HG03103 (cell line): ENCODE data around the gene TLCD2.
"Not testable (repeated sequence)": the region's sequence is repeated elsewhere in the genome, so short reads cannot be mapped to it uniquely, and the experiment has no call there.

Source experiments
- ATAC-seq: cut with Tn5 transposase; IDR thresholded peaks from one replicate; pipeline ENCODE4 v1.9.1; 2021; ENCODE audit warnings: low read depth; ENCODE audit not compliant: unreplicated experiment

TLCD2 gene

DNA sequence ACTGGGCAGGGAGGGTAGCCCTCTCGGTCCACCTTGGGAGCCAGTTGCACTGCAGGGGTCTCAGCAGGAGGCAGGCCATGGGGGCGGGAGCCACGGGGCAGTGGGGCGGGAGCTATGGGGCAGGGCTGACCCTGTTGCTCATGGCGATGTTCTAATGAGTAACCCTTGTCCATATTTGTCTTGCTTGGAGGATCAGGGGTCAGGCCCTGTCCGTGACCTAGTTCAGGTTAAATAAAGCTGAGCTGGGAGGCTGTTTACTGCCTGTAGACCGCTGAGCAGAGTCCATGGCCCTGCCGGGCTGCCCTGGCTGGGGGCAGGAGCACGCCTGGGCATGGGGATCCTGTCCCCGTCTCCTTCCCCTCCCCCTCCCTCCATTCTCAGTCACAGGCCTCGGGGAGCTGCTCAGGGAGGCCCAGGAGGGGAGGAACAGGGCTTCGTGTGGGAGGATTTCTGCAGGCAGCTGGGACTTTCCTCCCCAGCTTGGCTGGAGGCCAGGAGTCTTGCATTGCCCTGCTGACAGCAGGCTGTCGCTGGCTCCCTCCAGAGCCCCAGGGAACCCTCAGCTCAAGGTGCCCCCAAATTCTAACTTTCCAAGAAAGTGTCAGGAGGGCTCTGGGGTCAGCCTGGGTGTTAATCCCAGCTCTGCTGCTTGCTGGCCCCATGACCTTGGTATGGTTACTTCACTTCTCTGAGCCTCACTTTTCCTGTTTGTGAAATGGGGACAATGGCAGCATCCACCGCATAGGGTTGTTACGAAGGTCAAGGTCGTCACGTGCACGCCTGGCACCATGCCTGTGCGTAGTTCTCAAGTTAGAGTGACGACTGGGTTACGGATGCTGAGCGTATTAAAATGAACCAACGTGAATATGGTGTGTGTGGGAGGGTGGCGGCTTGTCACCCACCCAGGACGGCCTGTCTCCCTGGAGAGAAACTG lies 26.4 kb upstream of the TLCD2 start:
- no peak for ATAC-seq

DNA sequence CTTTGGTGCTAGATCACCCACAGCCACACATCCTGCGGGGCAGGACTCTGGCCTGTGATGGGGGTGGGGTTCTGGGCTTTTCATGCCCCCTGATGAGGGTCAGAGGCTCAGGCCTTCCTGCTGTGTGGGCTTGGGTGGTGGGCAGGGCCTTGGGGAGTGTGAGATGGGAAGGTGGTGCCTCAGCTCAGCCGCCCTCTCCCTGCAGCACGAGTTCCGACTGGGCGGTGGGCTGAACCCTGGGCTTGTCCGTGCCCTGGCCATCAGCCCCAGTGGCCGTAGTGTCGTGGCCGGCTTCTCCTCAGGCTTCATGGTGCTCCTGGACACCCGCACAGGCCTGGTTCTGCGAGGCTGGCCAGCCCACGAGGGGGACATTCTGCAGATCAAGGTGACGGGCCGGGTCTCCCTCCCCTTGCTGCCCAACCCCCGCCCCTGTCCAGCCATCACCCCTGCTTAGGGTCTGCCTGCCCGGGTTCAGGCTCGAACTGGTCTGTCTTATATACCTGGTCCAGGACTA lies 25.7 kb upstream of the TLCD2 start:
- no peak for ATAC-seq

DNA sequence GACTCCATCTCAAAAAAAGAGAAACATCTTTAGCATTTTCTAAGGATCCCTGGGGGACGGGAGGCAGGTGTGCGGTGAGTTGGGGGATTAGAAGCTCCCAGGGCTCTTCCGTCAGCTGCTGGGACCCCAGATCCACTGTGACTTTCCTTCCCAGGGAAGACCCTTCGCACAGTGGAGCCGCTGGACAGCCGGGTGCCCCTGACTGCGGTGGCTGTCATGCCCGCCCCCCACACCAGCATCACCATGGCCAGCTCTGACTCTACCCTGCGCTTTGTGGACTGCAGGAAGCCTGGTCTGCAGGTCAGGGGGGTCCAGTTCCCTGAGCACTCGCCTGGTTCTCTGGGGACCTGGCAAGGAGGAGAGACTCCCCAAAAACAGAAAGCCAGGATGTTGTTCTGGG lies 25.2 kb upstream of the TLCD2 start:
- ATAC-seq, result no peak

DNA sequence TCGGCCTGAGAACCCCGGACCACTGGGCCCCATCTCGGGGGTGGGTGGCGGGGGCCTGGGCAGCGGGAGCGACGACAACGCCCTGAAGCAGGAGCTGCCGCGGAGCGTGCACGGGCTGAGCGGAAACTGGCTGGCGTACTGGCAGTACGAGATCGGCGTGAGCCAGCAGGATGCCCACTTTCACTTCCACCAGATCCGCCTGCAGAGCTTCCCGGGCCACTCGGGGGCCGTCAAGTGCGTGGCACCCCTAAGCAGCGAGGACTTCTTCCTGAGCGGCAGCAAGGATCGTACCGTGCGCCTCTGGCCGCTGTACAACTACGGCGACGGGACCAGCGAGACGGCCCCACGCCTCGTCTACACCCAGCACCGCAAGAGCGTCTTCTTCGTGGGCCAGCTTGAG lies 23.6 kb upstream of the TLCD2 start:
- ATAC-seq, result no peak

DNA sequence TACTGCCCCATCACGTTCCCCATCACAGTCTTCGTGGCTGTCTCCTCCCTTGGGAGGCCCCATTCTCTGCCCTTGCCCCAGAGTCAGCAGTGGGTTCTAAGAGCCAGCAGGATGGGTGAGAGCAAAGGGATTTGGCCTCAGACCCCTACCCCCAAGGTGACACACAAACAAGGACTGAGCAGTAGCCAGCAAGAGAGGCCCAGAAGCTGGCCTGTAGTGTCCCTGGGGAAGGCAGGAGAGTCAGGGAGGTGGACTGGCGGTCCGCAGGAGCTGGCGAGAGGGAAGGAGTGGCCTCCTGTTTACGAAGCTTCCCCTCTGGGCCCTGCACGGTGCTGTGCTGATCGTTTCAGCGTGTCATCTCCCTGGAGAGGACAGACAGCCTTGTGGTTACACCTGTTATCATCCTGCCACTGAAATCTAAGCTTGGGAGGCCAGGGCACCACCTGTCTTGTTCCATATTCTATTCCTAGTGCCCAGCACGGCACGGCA lies 22.7 kb upstream of the TLCD2 start:
- ATAC-seq, result no peak

DNA sequence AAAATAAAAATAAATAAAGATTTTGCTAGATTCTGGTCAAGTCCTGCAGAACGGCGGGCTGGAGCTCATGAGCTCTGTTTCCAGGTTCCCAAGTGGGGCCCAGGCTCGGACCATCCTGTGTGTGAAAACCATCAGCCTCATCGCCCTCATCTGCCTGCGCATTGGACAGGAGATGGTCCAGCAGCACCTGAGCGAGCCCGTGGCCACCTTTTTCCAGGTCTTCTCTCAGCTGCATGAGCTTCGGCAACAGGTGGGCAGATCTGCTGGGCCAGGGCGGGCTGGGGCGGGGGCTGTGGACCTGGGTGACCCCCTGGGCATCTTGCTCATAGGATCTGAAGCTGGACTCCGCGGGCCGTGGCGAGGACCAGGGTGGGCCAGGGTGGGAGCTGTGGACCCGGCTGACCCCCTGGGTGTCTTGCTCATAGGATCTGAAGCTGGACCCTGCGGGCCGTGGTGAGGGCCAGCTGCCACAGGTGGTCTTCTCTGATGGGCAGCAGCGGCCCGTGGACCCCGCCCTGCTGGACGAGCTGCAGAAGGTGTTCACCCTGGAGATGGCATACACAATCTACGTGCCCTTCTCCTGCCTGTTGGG lies 22.2 kb upstream of the TLCD2 start:
- ATAC-seq, result no peak

DNA sequence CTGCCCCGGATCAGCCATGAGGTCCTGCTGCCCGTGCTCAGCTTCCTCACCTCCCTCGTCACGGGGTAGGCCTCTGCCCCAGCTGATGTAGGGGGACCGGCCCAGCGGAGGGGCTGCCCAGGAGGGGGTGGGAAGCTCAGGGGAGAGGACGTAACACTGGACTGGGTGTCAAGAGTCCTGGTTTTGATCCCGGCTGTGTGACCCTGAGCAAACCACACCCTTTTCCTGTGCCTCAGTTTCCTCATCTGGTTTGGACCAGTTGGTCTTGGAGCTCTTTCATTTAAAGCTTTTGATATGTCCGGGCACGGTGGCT lies 21.0 kb upstream of the TLCD2 start:
- ATAC-seq, result no peak

DNA sequence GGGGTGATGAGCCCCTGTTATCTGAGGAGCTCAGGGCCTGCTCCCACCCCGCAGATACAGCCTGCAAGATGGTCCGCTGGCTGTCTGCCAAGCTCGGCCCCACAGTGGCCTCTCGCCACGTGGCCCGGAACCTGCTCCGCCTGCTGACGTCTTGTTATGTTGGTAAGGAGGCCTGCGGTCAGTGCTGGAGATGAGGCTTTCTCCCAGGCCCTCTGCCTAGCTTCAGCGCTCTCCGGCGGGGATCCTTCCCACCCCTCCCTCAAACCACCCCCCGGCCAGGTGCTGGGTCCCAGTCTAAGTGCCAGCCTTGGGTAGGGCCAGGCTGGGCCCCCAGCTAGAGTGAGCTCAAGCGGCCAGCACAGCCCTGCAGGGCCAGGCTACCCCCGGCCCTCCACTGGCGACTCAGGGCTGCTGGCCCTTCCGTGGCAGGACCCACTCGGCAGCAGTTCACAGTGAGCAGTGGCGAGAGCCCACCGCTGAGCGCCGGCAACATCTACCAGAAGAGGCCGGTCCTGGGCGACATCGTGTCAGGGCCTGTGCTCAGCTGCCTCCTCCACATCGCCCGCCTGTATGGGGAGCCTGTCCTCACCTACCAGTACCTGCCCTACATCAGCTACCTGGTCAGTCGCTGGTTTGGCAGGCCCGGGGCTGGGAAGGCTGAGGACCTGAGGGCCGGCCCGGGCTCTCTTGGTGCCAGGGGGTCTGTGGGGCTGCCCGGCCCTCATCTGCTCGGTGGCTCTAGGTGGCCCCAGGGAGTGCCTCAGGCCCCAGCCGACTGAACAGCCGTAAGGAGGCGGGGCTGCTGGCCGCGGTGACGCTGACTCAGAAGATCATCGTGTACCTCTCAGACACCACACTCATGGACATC lies 20.4 kb upstream of the TLCD2 start:
- no peak for ATAC-seq

DNA sequence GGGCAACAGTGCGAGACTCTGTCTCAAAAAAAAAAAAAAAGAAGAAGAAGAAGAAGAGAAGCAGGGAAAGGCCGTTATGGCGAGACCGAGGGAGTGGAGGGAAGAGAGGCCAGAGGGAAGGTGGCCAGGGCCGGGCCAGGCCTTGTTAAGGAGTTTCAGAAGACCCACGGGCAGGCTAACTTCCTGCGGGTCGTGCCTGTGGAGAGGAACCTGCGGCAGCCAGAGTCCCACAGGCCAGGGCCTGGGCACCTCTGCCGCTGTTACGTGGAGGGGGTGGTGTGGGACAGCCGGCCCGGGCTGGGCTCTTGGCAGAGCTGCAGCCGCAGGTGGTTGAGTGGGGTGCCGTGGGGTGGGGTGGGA lies 19.8 kb upstream of the TLCD2 start:
- no peak for ATAC-seq

DNA sequence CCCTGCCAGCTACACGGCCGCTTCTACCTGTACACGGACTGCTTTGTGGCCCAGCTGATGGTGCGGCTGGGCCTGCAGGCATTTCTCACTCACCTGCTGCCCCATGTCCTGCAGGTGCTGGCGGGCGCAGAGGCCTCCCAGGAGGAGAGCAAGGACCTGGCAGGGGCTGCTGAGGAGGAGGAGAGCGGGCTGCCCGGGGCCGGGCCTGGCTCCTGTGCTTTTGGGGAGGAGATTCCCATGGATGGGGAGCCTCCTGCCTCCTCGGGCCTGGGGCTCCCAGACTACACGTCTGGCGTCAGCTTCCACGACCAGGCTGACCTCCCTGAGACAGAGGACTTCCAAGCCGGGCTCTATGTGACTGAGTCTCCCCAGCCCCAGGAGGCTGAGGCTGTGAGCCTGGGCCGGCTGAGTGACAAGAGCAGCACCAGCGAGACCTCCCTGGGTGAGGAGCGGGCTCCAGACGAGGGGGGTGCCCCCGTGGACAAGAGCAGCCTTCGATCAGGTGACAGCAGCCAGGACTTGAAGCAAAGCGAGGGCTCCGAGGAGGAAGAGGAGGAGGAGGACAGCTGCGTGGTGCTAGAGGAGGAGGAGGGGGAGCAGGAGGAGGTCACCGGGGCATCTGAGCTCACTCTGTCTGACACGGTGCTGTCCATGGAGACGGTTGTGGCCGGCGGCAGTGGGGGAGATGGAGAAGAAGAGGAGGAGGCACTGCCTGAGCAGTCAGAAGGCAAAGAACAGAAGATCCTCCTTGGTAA lies 17.9 kb upstream of the TLCD2 start:
- ATAC-seq, result no peak

DNA sequence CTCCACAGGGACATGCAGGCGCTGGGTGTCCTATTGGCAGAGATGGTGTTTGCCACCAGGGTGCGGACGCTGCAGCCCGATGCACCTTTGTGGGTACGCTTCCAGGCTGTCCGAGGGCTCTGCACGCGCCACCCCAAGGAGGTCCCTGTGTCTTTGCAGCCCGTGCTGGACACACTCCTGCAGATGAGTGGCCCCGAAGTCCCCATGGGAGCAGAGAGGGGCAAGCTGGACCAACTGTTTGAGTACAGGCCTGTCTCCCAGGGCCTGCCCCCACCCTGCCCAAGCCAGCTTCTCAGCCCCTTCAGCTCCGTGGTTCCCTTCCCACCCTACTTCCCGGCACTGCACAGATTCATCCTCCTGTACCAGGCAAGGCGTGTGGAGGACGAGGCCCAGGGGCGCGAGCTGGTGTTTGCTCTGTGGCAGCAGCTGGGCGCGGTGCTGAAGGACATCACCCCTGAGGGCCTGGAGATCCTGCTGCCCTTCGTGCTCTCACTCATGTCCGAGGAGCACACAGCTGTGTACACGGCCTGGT lies 17.1 kb upstream of the TLCD2 start:
- ATAC-seq, result no peak

DNA sequence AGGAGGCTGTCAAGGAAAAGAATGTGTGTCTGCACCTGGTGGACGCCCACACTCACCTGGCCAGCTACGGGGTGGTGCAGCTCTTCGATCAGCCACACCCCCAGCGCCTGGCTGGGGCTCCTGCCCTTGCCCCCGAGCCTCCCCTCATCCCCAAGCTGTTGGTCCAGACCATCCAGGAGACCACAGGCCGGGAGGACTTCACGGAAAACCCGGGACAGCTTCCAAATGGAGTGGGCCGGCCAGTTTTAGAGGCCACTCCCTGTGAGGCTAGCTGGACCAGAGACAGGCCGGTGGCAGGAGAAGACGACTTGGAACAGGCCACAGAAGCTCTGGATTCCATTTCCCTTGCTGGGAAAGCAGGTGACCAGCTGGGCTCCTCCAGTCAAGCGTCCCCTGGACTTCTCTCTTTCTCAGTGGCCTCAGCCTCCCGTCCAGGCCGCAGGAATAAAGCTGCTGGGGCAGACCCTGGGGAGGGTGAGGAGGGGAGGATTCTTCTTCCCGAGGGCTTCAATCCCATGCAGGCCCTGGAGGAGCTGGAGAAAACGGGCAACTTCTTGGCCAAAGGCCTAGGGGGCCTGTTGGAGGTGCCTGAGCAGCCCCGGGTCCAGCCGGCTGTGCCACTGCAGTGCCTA lies 16.6 kb upstream of the TLCD2 start:
- ATAC-seq, result no peak

DNA sequence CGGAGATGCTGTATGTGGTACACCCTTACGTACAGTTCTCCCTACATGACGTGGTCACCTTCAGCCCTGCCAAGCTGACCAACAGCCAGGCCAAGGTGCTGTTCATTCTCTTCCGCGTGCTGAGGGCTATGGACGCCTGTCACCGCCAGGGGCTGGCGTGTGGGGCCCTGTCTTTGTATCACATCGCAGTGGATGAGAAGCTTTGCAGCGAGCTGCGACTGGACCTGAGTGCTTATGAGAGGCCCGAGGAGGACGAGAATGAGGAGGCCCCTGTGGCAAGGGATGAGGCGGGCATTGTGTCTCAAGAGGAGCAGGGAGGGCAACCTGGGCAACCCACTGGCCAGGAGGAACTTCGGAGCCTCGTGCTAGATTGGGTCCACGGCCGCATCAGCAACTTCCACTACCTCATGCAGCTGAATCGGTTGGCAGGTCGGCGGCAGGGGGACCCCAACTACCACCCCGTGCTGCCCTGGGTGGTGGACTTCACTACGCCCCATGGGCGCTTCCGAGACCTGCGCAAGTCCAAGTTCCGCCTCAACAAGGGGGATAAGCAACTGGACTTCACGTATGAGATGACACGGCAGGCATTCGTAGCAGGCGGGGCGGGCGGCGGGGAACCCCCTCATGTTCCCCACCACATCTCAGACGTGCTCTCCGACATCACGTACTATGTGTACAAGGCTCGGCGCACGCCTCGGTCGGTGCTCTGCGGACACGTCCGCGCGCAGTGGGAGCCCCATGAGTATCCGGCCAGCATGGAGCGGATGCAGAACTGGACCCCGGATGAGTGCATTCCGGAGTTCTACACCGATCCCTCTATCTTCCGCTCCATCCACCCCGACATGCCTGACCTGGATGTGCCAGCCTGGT lies 15.7 kb upstream of the TLCD2 start:
- no peak for ATAC-seq

DNA sequence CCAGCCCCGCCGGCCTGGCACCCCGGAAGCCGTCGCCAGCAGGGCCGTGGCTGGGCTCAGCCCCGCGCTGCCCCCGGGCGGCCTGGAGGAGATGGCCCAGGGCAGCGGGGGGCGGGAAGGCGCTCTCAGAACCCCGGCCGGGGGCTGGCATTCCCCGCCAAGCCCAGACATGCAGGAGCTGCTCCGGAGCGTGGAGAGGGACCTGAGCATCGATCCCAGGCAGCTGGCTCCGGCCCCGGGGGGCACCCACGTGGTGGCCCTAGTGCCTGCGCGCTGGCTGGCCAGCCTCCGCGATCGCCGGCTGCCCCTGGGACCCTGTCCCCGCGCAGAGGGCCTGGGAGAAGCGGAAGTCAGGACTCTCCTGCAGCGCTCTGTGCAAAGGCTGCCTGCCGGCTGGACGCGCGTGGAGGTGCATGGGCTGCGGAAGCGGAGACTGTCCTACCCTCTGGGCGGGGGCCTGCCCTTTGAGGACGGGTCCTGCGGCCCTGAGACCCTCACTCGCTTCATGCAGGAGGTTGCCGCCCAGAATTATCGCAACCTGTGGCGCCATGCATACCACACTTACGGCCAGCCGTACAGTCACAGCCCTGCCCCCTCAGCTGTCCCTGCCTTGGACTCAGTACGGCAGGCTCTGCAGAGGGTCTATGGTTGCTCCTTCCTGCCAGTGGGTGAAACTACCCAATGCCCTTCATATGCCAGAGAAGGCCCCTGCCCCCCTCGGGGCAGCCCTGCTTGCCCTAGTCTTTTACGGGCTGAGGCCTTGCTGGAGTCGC lies 14.9 kb upstream of the TLCD2 start:
- no peak for ATAC-seq

DNA sequence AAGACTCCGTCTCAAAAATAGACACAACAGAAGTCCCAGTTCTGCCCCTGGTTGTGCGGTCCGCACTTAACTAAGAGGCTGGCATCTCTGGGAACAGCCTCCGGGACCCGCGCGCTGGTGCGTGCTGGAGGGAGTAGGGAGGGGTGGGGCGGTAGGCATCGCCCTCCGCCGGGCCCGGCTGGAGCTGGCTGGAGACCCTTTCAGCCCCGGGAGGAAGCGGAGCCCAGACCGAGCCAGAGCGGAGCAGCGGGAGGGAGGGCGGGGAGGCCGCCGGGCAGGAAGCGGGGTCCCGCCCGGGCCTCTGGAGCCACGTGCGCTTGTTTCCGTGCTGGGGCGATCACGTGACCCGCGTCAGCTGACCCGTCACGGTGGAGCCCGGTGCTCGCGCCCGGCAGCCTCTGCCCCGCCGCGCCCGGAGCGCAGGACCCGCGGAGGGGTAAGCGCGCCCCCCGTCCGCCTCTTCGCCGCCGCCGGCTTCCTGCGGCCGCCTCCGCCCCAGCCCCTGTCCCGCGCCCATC lies 14.2 kb upstream of the TLCD2 start, which contains the start of gene WDR81:
Gene WDR81 (plus strand): TSS at position 354 of the 518 bp plus-strand sequence. CDS start 256 bp downstream, outside the sequence.
- no peak for ATAC-seq

DNA sequence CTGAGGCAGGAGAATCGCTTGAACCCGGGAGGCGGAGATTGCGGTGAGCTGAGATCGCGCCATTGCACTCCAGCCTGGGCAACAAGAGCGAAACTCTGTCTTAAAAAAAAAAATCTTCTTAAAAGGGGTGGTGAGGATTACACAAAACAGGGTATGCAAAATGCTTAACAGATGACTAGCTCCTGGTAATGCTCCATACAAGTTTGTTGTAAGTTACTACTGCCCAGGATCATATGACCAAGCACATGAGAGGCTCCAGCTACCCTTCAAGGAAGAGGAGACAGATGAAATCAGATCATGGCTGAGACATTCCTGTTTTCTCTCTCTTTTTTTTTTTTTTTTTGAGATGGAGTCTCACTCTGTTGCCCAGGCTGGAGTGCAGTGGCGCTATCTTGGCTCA lies 11.8 kb upstream of the TLCD2 start:
- not testable (repeated sequence) for ATAC-seq

DNA sequence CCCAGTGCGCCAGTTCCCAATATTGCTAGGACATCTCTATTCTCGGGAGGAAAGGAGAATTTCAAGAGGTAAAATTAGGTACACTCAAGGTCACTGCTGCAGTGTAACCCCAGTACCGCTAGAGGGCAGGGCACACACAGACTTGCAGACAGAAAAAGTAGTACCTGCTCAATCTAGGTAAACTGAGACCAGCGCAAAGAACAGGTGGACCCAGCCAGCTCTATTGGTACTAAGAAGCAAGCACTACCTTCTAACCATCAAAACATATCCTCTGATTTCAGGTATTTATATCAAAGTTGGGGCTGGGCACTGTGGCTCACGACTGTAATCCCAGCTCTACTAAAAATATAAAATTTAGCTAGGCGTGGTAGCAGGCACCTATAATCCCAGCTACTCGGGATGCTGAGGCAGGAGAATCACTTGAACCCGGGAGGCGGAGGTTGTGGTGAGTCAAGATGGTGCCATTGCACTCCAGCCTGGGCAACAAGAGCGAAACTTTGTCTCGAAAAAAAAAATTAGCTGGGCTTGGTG lies 10.7 kb upstream of the TLCD2 start:
- no peak for ATAC-seq
